HG03565 (cell line): ENCODE results near the gene ACTL6B.

Experiments used
- ATAC-seq: cut with Tn5 transposase; IDR thresholded peaks from one replicate; pipeline ENCODE4 v1.9.1; 2021; ENCODE audit warnings: mild to moderate bottlenecking, moderate library complexity; ENCODE audit not compliant: unreplicated experiment

Gene ACTL6B

GRCh38 chr7:100629117-100629716, 27.0 kb downstream of the ACTL6B start:
- no peak for ATAC-seq

GRCh38 chr7:100627238-100627549, 29.1 kb downstream of the ACTL6B start:
- ATAC-seq, result no peak

GRCh38 chr7:100626530-100627237, 29.6 kb downstream of the ACTL6B start:
- peak; percentile 53 for ATAC-seq

- ATAC-seq, result no peak
These were observed 30.2 kb downstream of the ACTL6B start for GRCh38 chr7:100626055-100626454.

- ATAC-seq, result no peak
These were observed 32.1 kb downstream of the ACTL6B start for GRCh38 chr7:100623951-100624824.

GRCh38 chr7:100621554-100621953, 34.7 kb downstream of the ACTL6B start:
- ATAC-seq, result no peak

- ATAC-seq, result no peak
These were observed 35.4 kb downstream of the ACTL6B start for GRCh38 chr7:100620804-100621203.

- no peak for ATAC-seq
These were observed 36.0 kb downstream of the ACTL6B start for GRCh38 chr7:100620239-100620638.

GRCh38 chr7:100614308-100614861, 41.9 kb downstream of the ACTL6B start:
- no peak for ATAC-seq

GRCh38 chr7:100613412-100614175, 42.7 kb downstream of the ACTL6B start:
- no peak for ATAC-seq

- no peak for ATAC-seq
These were observed 43.4 kb downstream of the ACTL6B start for GRCh38 chr7:100612730-100613390.

GRCh38 chr7:100611983-100612729, 44.1 kb downstream of the ACTL6B start, which contains the start of gene MOSPD3:
MOSPD3 (plus strand) TSS chr7:100612540; CDS start chr7:100612792, 252 bp downstream.
- peak; percentile 85 for ATAC-seq

GRCh38 chr7:100609958-100610357, 46.3 kb downstream of the ACTL6B start:
- no peak for ATAC-seq

- ATAC-seq, result no peak
These were observed 49.1 kb downstream of the ACTL6B start for GRCh38 chr7:100607111-100607510.

- no peak for ATAC-seq
These were observed 49.9 kb downstream of the ACTL6B start for GRCh38 chr7:100606313-100606712.

GRCh38 chr7:100604976-100605911, 51.0 kb downstream of the ACTL6B start:
- no peak for ATAC-seq

GRCh38 chr7:100604028-100604975, 51.9 kb downstream of the ACTL6B start:
- ATAC-seq, result no peak
